ENCODE data around the gene CBLB. TPM values are rescaled to one million over a fixed set of nuclear protein-coding genes. Genes with fewer than 3 reads are reported as not detected.
"Not testable (repeated sequence)": the region's sequence is repeated elsewhere in the genome, so short reads cannot be mapped to it uniquely, and the experiment has no call there.

CBLB gene
- total RNA-seq, 2 experiments from 2014 or later, result 146 to 157 TPM

DNA sequence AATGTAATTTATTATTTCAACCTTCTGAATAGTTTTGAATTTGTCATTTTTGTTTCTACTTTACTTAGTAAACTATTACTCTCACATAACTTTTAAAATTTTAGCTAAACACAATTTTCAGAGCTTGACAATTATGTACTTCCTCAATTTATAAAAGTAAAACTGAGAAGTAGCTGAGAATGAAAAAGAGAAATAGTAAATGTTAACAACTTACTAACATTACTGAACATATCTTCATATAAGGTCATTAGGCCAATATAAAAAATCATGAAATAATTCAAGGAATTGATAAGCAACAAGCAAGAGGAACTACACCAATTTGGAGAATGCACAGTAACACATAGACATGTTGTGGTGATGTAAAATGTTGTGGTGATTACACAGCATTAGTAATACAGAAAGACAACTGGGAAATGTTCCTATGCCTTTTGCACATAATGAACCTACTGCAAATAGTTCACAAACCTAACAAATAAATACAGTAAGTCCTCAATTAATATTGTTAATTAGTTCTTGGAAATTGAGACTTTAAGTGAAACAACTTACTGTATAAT is 137.9 kb downstream of the CBLB start:
- peaks cover 70% of the 10 kb centered on the region for H3K36me3 Mint-ChIP-seq
- H3K27ac Mint-ChIP-seq, result no peak overlapping the region
- POLR2A ChIA-PET, result no interaction called here
- ATAC-seq (ENCODE audit: low read depth) (no peak), DNase-seq (no peak)
- H3K4me3 Mint-ChIP-seq, result no peak overlapping the region
- no peaks in the 10 kb centered on the region for H3K27me3 Mint-ChIP-seq
- H3K4me1 Mint-ChIP-seq, result peaks cover 8% of the 10 kb centered on the region
- H3K9me3 Mint-ChIP-seq, result peaks cover 12% of the 10 kb centered on the region

GRCh38 chr3:105729667-105730066 is 139.1 kb downstream of the CBLB start:
- ATAC-seq (ENCODE audit: low read depth) (no peak), DNase-seq (no peak)
- no peaks in the 10 kb centered on the region for H3K27me3 Mint-ChIP-seq
- H3K36me3 Mint-ChIP-seq, result peaks cover 64% of the 10 kb centered on the region
- no peak overlapping the region for H3K27ac Mint-ChIP-seq
- peaks cover 12% of the 10 kb centered on the region for H3K9me3 Mint-ChIP-seq
- no peak overlapping the region for H3K4me3 Mint-ChIP-seq
- H3K4me1 Mint-ChIP-seq, result peaks cover 12% of the 10 kb centered on the region
- POLR2A ChIA-PET, result interaction anchor here (0.8 kb wide), 1 partner anchor 10 kb away, joined by 3 read pairs; no protein-coding TSS in a partner anchor

DNA sequence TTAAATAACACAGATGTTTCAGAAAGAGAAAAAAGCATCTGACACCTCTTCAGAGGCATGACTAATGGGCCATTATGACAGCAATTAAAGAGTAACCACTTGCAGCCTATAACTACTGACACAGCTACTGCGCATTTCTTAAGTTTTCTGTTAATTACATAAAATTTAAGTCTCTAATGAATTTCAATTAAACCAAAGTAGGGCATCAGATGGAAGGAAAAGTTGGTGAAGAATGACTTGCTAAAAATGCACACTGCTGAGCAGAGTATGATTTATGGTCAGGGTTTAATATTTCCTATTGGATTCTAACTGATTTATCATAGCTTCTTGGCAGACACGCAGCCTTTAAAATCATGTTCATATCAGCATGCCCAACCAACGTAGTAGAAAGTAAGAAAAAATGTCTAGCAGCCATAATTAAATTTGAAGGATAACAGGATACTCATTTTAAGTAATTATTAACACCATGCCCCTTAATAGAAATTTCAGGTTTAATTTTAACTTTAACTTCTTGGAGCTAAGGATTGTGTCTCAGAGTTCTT is 140.0 kb downstream of the CBLB start:
- POLR2A ChIA-PET, result no interaction called here
- Mint-ChIP-seq H3K4me1 (peaks cover 16% of the 10 kb centered on the region), H3K27ac (no peak overlapping the region), H3K27me3 (no peaks in the 10 kb centered on the region), H3K4me3 (no peak overlapping the region), H3K36me3 (peaks cover 68% of the 10 kb centered on the region), H3K9me3 (peaks cover 12% of the 10 kb centered on the region)
- ATAC-seq (ENCODE audit: low read depth), result no peak
- DNase-seq, result no peak

- ATAC-seq (ENCODE audit: low read depth); H3K4me3 Mint-ChIP-seq; POLR2A ChIA-PET; DNase-seq; H3K27me3 Mint-ChIP-seq: not testable (repeated sequence)
- Mint-ChIP-seq H3K27ac (peak overlapping the region; percentile 43), H3K36me3 (peaks cover 61% of the 10 kb centered on the region), H3K9me3 (peaks cover 13% of the 10 kb centered on the region), H3K4me1 (peaks cover 23% of the 10 kb centered on the region)
Measured at GRCh38 chr3:105727036-105727435, 141.8 kb downstream of the CBLB start.

- POLR2A ChIA-PET, result no interaction called here
- Mint-ChIP-seq H3K36me3 (peaks cover 63% of the 10 kb centered on the region), H3K27me3 (no peaks in the 10 kb centered on the region), H3K9me3 (peaks cover 13% of the 10 kb centered on the region), H3K27ac (peak overlapping the region; percentile 81), H3K4me3 (peak overlapping the region; percentile 67), H3K4me1 (peaks cover 21% of the 10 kb centered on the region)
- no peak for DNase-seq
- peak; percentile 91 for ATAC-seq (ENCODE audit: low read depth)
Measured at GRCh38 chr3:105722943-105723556, 145.8 kb downstream of the CBLB start.

- Mint-ChIP-seq H3K9me3 (peaks cover 3% of the 10 kb centered on the region), H3K4me3 (no peak overlapping the region), H3K36me3 (peaks cover 62% of the 10 kb centered on the region), H3K27me3 (no peaks in the 10 kb centered on the region), H3K27ac (no peak overlapping the region), H3K4me1 (peaks cover 19% of the 10 kb centered on the region)
- DNase-seq (no peak), ATAC-seq (ENCODE audit: low read depth) (no peak)
- POLR2A ChIA-PET, result no interaction called here
Measured at GRCh38 chr3:105719791-105720190, 149.0 kb downstream of the CBLB start.

GRCh38 chr3:105715372-105715771 is 153.4 kb downstream of the CBLB start:
- Mint-ChIP-seq H3K27ac (no peak overlapping the region), H3K36me3 (peaks cover 63% of the 10 kb centered on the region), H3K9me3 (peaks cover 1% of the 10 kb centered on the region), H3K4me3 (no peak overlapping the region), H3K27me3 (no peaks in the 10 kb centered on the region), H3K4me1 (peaks cover 4% of the 10 kb centered on the region)
- no peak for ATAC-seq (ENCODE audit: low read depth)
- no peak for DNase-seq
- POLR2A ChIA-PET, result no interaction called here

DNA sequence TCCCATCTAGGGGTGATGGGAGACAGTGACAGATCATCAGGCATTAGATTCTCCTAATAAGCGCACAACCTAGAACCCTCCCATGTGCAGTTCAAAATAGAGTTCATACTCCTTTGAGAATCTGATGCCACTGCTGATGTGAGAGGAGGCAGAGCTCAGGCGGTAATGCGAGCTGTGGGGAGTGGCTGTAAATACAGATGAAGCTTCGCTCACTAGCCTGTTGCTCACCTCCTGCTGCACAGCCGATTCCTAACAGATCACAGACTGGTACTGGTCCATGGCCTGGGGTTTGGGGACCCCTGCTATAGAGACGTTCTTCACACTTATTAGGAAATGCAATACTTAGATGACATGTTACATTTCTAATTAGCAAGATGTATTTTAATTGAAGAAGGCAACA is 154.4 kb downstream of the CBLB start:
- Mint-ChIP-seq H3K27ac (no peak overlapping the region), H3K36me3 (peaks cover 64% of the 10 kb centered on the region)

DNA sequence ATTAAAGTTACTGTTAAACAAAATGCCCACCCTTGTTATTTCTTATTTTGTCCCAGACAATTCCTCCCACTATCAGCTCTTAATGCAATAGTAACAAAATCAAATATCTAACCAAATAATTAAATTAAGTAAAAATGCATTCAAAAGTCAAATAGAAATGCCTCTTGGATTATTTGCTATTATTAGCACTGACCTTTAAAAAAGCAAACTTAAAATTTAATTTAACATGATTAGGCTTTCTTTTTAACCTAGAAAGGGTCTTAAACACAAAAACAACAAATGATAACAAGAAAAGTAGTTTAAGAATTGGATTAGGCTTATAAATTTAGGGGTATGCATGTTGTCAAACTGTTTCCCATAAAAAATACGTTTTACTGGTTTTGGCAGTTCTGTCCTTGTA is 159.8 kb downstream of the CBLB start:
- H3K9me3 Mint-ChIP-seq, result peaks cover 6% of the 10 kb centered on the region
- peaks cover 50% of the 10 kb centered on the region for H3K36me3 Mint-ChIP-seq
- POLR2A ChIA-PET, result no interaction called here
- H3K4me1 Mint-ChIP-seq, result peaks cover 2% of the 10 kb centered on the region
- DNase-seq, result no peak
- no peak for ATAC-seq (ENCODE audit: low read depth)
- H3K4me3 Mint-ChIP-seq, result no peak overlapping the region
- no peak overlapping the region for H3K27ac Mint-ChIP-seq
- H3K27me3 Mint-ChIP-seq, result no peaks in the 10 kb centered on the region

More for the DNA sequence above, 154.4 kb downstream of the CBLB start:
- H3K9me3 Mint-ChIP-seq, result peaks cover 7% of the 10 kb centered on the region
- H3K4me3 Mint-ChIP-seq, result no peak overlapping the region
- no peaks in the 10 kb centered on the region for H3K27me3 Mint-ChIP-seq
- peaks cover 4% of the 10 kb centered on the region for H3K4me1 Mint-ChIP-seq
- no peak for ATAC-seq (ENCODE audit: low read depth)
- DNase-seq, result no peak
- POLR2A ChIA-PET, result no interaction called here

- H3K9me3 Mint-ChIP-seq, result peaks cover 6% of the 10 kb centered on the region
- H3K36me3 Mint-ChIP-seq, result peaks cover 51% of the 10 kb centered on the region
- no peak overlapping the region for H3K4me3 Mint-ChIP-seq
- no peak overlapping the region for H3K27ac Mint-ChIP-seq
- POLR2A ChIA-PET, result interaction anchor here (0.6 kb wide), 1 partner anchor 86 kb away, joined by 7 read pairs; no protein-coding TSS in a partner anchor
- ATAC-seq (ENCODE audit: low read depth), result no peak
- H3K4me1 Mint-ChIP-seq, result peaks cover 6% of the 10 kb centered on the region
- no peak for DNase-seq
- no peaks in the 10 kb centered on the region for H3K27me3 Mint-ChIP-seq
Measured at GRCh38 chr3:105707009-105707408, 161.8 kb downstream of the CBLB start.

- H3K27ac Mint-ChIP-seq, result no peak overlapping the region
- H3K9me3 Mint-ChIP-seq, result peaks cover 2% of the 10 kb centered on the region
- H3K36me3 Mint-ChIP-seq, result peaks cover 56% of the 10 kb centered on the region
- DNase-seq, result no peak
- POLR2A ChIA-PET, result no interaction called here
- ATAC-seq (ENCODE audit: low read depth), result no peak
- H3K27me3 Mint-ChIP-seq, result no peaks in the 10 kb centered on the region
- no peak overlapping the region for H3K4me3 Mint-ChIP-seq
- H3K4me1 Mint-ChIP-seq, result peaks cover 12% of the 10 kb centered on the region
Measured at GRCh38 chr3:105704726-105705410, 163.9 kb downstream of the CBLB start.

DNA sequence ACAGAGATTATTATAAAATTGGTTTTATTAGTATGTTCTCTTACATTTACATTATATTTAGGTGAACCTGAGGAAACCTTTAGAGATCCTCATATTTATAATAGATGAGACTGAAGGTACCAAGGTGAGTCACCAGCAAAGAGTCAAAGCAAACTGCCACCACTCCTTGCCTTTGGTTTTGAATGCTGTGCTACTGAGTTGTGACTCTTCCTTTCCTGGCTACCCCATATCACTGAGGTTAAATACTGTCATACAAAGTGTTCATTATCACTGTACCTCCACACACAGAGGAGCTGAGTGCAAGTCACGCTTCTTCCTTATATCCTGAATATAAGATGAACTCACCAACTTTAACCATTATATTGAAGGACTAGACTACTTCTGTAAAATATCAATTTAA is 168.2 kb downstream of the CBLB start:
- no peak overlapping the region for H3K4me3 Mint-ChIP-seq
- H3K9me3 Mint-ChIP-seq, result no peaks in the 10 kb centered on the region
- ATAC-seq (ENCODE audit: low read depth) (peak; percentile 73), DNase-seq (no peak)
- H3K36me3 Mint-ChIP-seq, result peaks cover 58% of the 10 kb centered on the region
- POLR2A ChIA-PET, result no interaction called here
- peaks cover 22% of the 10 kb centered on the region for H3K4me1 Mint-ChIP-seq
- peak overlapping the region; percentile 4 for H3K27ac Mint-ChIP-seq
- no peaks in the 10 kb centered on the region for H3K27me3 Mint-ChIP-seq

- DNase-seq, result no peak
- ATAC-seq (ENCODE audit: low read depth), result no peak
- POLR2A ChIA-PET, result no interaction called here
Measured at GRCh38 chr3:105691633-105692032, 177.2 kb downstream of the CBLB start.

GRCh38 chr3:105691053-105691452 is 177.8 kb downstream of the CBLB start:
- Mint-ChIP-seq H3K27me3 (no peaks in the 10 kb centered on the region), H3K36me3 (peaks cover 43% of the 10 kb centered on the region), H3K4me1 (peaks cover 17% of the 10 kb centered on the region), H3K4me3 (no peak overlapping the region), H3K27ac (no peak overlapping the region), H3K9me3 (no peaks in the 10 kb centered on the region)
- DNase-seq (no peak), ATAC-seq (ENCODE audit: low read depth) (no peak)
- POLR2A ChIA-PET, result no interaction called here

More at GRCh38 chr3:105691633-105692032, 177.2 kb downstream of the CBLB start:
- Mint-ChIP-seq H3K36me3 (peaks cover 42% of the 10 kb centered on the region), H3K27ac (no peak overlapping the region), H3K4me3 (no peak overlapping the region), H3K4me1 (peaks cover 11% of the 10 kb centered on the region), H3K9me3 (no peaks in the 10 kb centered on the region), H3K27me3 (no peaks in the 10 kb centered on the region)

Data from activated naive CD8-positive, alpha-beta T cell treated with anti-CD3 and anti-CD28 coated beads, Interleukin-2, amount 10 ng/mL, durations not matched to agents 7 days and 5 days (primary cell).